Stimulated activated naive CD4-positive, alpha-beta T cell treated with Interleukin-2 at 50 U/mL for 16 hours (primary cell): ENCODE results near the gene STX1A.
"Not testable (repeated sequence)": the region's sequence is repeated elsewhere in the genome, so short reads cannot be mapped to it uniquely, and the experiment has no call there.

Source experiments
- DNase-seq: peaks from one replicate; lab custom pipeline; 2025; lab: John Stamatoyannopoulos, UW

STX1A gene

GRCh38 chr7:73735528-73735905 is 16.0 kb upstream of the STX1A start:
- no peak for DNase-seq

- peak; percentile 74 for DNase-seq
Observed at GRCh38 chr7:73734619-73735527, 15.4 kb upstream of the STX1A start.

GRCh38 chr7:73732397-73732796 is 12.9 kb upstream of the STX1A start:
- no peak for DNase-seq

GRCh38 chr7:73730485-73730884 is 11.0 kb upstream of the STX1A start:
- DNase-seq: no peak

GRCh38 chr7:73728551-73728950 is 9.1 kb upstream of the STX1A start:
- no peak for DNase-seq

GRCh38 chr7:73727952-73728351 is 8.5 kb upstream of the STX1A start:
- no peak for DNase-seq

GRCh38 chr7:73726083-73726466 is 6.6 kb upstream of the STX1A start:
- no peak for DNase-seq

GRCh38 chr7:73723813-73724212 is 4.3 kb upstream of the STX1A start:
- no peak for DNase-seq

- DNase-seq: no peak
Observed at GRCh38 chr7:73722785-73723184, 3.3 kb upstream of the STX1A start.

- not testable (repeated sequence) for DNase-seq
Observed at GRCh38 chr7:73722182-73722581, 2.7 kb upstream of the STX1A start.

- DNase-seq: no peak
Observed at GRCh38 chr7:73721377-73721817, 1.9 kb upstream of the STX1A start.

GRCh38 chr7:73720443-73720842 is 974 bp upstream of the STX1A start:
- DNase-seq: not testable (repeated sequence)

GRCh38 chr7:73719806-73720169 is 319 bp upstream of the STX1A start:
- no peak for DNase-seq

GRCh38 chr7:73718438-73718881 is 1.0 kb downstream of the STX1A start:
- DNase-seq: peak; percentile 20

- DNase-seq: peak; percentile 80
Observed at GRCh38 chr7:73717991-73718405, 1.5 kb downstream of the STX1A start.

GRCh38 chr7:73717025-73717807 is 2.3 kb downstream of the STX1A start:
- DNase-seq: no peak

GRCh38 chr7:73716318-73716890 is 3.1 kb downstream of the STX1A start:
- DNase-seq: no peak

- DNase-seq: peak; percentile 34
Observed at GRCh38 chr7:73715648-73716317, 3.7 kb downstream of the STX1A start.

GRCh38 chr7:73713319-73713718 is 6.2 kb downstream of the STX1A start:
- not testable (repeated sequence) for DNase-seq

- DNase-seq: no peak
Observed at GRCh38 chr7:73712773-73713172, 6.7 kb downstream of the STX1A start.

GRCh38 chr7:73708961-73709549 is 10.4 kb downstream of the STX1A start:
- DNase-seq: no peak
